IPS-NIHi7 (cell line): ENCODE measurements around the gene BCAS3.

ENCODE experiments used
- DNase-seq: peaks from one replicate; pipeline ENCODE4 v3.0.0; 2012; ENCODE audit warnings: mixed read lengths; ENCODE audit errors: extremely low spot score

The BCAS3 gene

DNA sequence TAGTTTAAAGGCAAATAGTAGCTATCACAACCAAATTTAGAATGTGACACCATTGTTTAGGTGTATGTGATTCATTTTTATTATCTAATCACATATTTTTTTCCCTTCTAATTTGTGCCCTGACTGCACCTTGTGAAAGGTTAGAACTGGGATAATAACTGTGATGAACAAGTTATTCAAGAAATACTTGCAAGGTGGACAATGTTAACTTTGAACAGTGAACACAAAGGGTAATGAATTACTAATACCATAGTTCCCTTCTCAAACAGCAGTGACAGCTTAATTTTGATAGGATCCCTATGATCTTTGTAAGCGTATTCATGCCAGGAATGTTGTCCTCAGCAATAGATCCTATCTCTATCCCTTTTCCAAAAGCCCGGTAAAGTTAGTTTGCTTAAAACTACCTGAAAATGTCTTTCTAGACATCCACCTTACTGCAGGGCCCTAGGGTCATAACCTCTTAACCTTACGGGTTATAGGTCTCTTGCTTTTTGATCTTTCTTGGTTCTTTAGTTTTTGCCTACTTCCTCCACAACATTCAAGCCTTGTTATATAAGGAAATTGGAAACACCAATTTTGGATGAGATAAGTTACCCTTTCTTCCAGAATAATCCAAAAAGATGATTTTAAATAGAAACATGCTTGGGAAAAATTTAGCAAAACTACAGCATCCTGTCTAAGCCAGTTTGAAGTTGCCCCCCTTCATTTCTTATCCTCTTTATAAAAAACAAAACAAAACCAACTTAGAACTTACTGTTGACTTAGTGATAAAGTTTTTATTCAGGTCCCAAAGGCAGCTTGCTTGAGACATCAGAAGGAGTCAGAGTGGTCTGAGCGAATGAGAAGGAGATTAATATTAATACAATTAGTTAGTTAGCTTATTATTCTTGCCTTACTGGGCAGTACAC, 522.0 kb downstream of the BCAS3 start:
- DNase-seq: no peak

- no peak for DNase-seq
Measured at GRCh38 chr17:61200339-61200715, 522.7 kb downstream of the BCAS3 start.

DNA sequence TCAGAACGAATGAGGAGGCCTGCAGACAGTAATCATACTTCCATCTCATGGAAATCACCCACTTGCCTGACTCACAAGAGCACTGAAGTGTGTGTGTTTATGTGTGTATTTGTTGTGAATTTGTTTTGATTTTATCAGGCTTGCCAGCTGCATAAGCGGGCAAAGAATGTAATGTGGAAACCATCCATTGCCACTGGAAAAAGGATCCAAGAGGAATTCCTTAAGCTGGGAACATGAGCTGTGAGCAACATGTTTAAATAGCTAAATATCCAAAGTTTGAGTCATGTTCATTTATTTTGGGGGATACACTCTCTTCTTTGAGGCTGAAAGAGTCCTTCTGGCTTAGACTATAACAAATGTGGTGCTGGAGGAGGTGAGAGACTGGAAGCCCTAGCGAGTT, 523.6 kb downstream of the BCAS3 start:
- no peak for DNase-seq

DNA sequence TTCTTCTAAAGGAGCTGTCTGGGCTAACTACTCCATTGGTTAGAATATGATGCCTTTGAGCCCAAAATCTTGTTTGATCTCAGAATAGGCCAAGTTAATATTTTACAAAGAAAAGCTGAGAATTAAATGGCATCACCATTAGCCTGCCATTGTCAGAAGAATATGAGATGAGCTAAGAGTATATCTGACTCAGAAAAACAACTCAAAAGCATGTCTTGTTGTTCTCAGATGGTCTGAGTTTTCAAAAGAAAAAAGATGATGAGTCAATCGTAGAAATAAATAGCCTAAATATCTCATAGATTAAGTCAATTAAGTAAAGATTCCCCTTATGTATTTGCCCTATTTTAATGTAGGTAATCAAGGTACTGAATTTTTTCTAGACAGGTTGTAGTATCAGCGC, 524.9 kb downstream of the BCAS3 start:
- DNase-seq: no peak

DNA sequence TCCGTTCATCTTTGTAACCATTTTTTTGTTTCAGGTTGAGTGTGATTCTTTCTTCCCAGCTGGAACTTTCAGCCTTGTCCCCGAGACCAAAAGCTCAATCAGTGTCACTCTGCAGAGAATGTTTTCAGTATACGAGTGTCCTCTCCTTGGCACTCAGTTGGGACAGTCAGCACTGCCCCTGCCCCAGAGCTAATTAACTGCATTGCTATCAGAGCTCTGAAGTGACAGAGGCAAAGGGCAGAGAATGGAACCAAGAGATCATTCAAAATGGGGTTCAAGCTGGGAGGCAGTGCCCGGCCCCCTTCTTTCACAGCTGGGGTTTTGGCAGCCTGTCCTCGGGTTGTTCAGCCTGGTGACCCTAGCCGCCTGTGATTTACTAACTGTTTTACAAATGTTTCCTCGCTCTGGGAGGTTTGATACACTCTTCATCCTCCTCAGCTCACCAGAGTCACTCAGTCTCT, 526.0 kb downstream of the BCAS3 start:
- DNase-seq: no peak

DNA sequence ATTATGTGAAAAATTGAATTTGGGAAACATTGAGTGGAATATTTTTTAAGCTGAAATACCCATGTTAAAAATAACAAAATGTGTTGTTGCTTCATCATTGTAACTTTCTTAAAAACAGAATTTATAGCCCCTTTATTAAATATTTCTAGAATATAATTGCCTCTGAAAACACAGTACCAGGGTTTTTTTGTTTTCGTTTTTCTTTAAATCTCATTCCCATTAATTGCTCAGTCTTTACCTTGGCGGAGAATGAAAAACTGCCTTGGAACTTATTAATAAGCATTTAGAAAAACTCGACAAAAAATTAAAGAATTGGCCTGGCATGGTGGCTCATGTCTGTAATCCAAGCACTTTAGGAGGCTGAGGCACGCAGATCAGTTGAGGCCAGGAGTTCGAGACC, 526.8 kb downstream of the BCAS3 start:
- no peak for DNase-seq

GRCh38 chr17:61205401-61205800, 527.8 kb downstream of the BCAS3 start:
- no peak for DNase-seq

DNA sequence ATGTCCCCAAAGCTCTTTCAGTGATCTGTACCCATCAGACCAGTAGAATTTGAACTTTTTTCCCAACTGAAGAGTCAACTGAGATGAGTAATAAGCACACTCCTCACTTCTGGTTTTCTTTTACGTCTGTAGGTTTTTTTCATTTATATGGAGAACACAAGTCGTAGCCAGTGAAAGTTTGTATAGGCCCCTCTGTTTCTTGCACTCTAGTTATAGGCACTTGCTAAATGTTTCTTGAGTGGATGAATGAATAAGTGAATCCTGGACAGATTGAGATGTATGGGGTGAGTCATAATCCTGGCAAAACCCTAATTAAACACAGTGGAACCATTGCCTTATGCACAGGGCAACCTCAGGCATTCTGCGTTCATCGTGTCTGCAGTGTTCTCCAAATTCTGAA, 528.3 kb downstream of the BCAS3 start:
- DNase-seq: no peak

GRCh38 chr17:61206922-61207321, 529.3 kb downstream of the BCAS3 start:
- no peak for DNase-seq

- no peak for DNase-seq
Measured at GRCh38 chr17:61208301-61209105, 530.9 kb downstream of the BCAS3 start.

GRCh38 chr17:61209106-61209439, 531.4 kb downstream of the BCAS3 start:
- no peak for DNase-seq

GRCh38 chr17:61209525-61209924, 531.9 kb downstream of the BCAS3 start:
- no peak for DNase-seq

DNA sequence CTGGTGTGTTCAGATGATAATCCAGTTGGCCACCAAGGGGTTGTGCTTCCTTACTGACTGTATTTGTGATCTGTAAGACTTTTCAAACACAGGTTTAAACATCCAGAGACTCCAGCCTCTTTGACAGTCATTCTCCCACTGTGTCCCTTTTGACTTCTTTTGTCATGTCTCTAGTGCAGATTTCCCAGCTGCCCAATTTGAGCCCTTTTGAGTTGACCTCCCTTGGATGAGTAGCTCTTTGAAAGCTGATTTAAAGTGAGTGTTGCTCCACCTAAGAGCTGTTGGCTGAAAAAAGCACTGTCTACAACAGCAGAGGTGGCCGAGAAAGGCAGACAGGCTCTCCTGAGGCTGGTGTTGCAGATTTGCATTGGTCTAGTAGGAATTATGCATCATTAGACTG, 533.6 kb downstream of the BCAS3 start:
- no peak for DNase-seq

GRCh38 chr17:61212655-61213054, 535.0 kb downstream of the BCAS3 start:
- no peak for DNase-seq

DNA sequence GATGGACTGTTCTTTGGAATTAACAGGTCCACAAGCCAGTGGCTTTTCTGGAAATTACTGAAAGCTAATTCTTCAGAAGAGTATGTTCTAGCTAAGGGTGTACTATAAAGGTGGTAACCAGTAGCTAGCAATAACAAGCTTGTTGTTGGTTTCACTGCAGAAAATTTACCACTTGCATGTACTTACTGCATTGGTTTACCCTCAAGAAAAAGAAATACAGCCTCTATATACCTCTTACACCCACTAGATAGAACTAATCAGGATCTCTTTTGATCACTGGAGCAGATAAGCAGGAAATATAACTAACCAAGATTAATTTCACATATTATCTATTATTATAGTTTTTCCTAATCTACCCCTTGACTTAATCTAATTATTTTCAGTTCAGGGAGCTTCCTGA, 537.1 kb downstream of the BCAS3 start:
- DNase-seq: no peak

DNA sequence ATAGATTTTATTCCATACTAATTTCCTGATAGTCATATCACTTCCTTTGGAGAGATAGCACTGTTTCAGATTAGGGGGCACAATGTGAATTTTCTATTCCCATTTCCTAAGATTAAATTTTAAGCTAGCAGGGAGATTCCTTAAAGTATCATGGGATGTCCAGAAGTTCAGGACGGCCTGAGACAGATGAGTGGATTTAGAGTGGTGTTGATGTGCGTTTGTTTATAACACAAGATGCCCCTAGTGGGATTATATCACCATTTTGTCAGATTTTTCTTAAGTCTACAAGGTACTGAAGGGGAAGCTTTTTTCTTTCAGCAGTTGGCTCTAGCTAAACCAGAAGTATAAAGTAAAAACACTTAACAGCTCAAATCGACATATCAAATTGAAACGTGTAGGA, 538.4 kb downstream of the BCAS3 start:
- no peak for DNase-seq

DNA sequence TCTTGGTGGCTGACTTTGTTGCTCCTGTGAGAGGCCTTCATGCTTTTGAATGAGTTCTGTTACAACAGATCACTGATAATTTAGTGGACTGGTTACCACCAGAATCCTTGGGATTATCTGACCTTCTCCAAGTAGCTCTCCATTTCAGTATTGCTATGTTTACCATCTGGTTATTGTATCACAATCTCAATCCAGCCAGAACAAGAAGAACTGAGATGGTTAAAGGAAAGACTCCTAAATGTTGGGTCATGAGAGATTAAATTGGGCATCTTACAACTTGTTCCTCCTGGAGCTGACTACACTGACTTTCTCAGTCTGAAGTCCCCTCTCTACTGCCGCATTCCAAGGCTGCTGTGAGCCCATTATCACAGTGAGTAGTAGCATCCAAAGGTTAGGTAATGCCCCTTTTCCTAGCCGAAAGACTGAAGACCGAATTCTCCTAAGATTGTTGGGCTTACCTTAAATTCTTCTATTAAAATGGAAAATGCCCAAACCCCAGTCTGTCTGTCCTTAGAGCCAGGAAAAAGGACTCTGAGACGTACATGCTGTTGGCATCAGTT, 540.3 kb downstream of the BCAS3 start:
- DNase-seq: no peak

DNA sequence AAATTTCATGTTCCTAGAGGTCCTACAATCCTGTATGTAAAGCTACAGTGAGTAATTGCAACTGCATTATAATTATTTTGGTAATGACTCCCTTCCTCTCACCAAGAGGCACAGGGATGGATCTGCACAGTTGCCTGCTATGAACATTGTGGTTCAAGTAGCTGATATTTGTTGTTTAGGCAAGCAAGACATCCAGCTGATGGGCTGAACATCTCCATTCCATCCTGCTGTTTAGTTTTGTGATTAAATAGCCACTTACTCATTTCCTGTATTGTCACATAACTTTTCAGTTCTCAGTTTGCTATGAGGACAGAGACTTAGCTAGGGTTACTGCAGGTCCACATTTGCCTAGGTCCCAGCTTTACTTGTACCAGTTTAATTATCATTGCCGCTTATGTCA, 540.8 kb downstream of the BCAS3 start:
- no peak for DNase-seq

DNA sequence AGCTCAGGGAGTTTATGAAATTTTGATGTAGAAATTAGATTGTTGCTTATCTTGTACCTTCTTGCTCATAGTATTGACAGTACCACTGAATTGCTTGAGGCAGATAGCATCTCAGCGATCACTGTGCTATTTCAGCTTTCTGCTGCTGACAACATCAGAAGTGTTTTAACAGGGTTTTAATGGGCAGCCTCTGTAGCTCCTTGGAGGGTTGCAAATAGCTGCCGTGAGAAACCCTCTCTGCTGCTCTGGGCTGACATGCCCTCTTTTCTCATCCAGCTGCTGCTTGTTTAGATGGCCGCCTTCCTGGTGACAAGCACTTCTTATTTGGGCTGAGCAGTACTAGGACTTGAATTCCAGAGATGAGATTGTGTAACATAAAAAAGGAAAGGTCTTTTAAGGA, 541.8 kb downstream of the BCAS3 start:
- no peak for DNase-seq

DNA sequence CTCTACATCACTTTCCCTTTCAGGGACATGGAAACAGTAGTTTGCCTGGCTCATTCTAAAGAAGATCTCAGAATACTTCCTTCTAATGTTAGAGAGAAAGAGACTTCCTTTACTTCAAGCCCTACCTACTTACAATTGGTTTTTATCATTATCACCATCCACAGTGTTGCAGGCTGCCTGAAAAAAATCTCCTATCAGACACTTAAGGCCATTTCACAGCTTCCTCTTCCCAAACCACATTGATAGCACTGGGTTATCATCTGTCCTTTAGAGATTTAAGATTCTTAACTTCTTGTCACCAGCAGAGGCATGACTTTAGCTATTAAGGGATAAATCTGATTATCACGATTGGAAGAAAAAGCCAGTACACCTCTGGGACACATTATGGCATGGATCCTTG, 543.5 kb downstream of the BCAS3 start:
- no peak for DNase-seq

- no peak for DNase-seq
Measured at GRCh38 chr17:61221597-61222471, 544.2 kb downstream of the BCAS3 start.

DNA sequence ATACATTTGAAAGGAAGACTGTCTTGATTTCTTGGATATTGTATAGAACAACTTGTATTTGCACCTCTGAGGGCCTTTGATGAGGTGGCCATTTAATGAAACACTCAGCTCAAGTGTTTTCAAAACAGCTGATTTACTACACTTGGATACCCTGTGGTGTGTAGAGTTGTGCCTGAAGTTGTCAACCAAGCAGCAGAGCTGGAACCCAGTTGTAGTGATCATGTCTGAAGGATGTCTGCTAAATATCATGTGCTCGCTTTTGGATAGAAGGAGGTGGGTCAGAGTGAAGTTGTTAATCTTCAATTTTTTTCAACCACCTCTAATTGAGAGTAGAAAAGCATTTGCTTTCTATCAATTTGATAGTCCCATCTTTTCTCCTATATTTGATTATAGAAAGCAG, 546.1 kb downstream of the BCAS3 start:
- no peak for DNase-seq
